Gastroesophageal sphincter (tissue), 4 donors: ENCODE results near the gene MYO5A. TPM values are rescaled to one million over a fixed set of nuclear protein-coding genes. Genes with fewer than 3 reads are reported as not detected.
"Not testable (repeated sequence)": the region's sequence is repeated elsewhere in the genome, so short reads cannot be mapped to it uniquely, and the experiment has no call there.

ENCODE experiments used
- ATAC-seq: fragments of 150-250 bp; one replicate; pipeline ENCODE4 v1.9.1; 2016; ENCODE audit warnings: mild to moderate bottlenecking, moderate library complexity
- H3K27ac ChIP-seq, 4 donors: fragments of 200-600 bp; sonication (generic) in 3 of 4; 1 replicate in 3 of 4; 2 replicates in 1 of 4; pipeline ENCODE4 v1.5.1; 2016 to 2019
- H3K27me3 ChIP-seq: fragments of 200-600 bp; sonication (generic); one replicate; pipeline ENCODE4 v1.5.1; 2019
- H3K36me3 ChIP-seq, 2 donors: fragments of 200-600 bp; sonication (generic); one replicate each; pipeline ENCODE4 v1.5.1; 2019; ENCODE audit warnings: control low read depth in 1 of 2
- H3K4me1 ChIP-seq, 3 donors: fragments of 200-600 bp; sonication (generic); 1 replicate in 2 of 3; 2 replicates in 1 of 3; pipeline ENCODE4 v1.5.1; 2016 to 2019; ENCODE audit warnings: control low read depth in 2 of 3
- H3K4me3 ChIP-seq, 2 donors: fragments of 200-600 bp; sonication (generic); one replicate each; pipeline ENCODE4 v1.5.1; 2019; ENCODE audit warnings: mild to moderate bottlenecking in 1 of 2, moderate library complexity in 1 of 2
- H3K9me3 ChIP-seq, 3 donors: fragments of 200-600 bp; sonication (generic); one replicate each; pipeline ENCODE4 v1.5.1; 2017 to 2019; ENCODE audit warnings: control low read depth in 2 of 3
- CTCF ChIP-seq, 4 experiments: fragments of 200-600 bp in 2 of 4; fragments of 450-650 bp in 2 of 4; sonication (generic) in 1 of 4; IDR thresholded peaks; one replicate each; pipeline ENCODE4 v1.5.1; 2017 to 2019; ENCODE audit warnings: antibody characterized with exemption in 4 of 4, mild to moderate bottlenecking in 2 of 4, moderate library complexity in 2 of 4
- EP300 ChIP-seq: sonication (generic); formaldehyde crosslinking; IDR thresholded peaks from one replicate; pipeline ENCODE4 v1.6.1; 2017; ENCODE audit warnings: antibody characterized with exemption, mild to moderate bottlenecking
- POLR2A ChIP-seq, 2 donors: fragments of 450-650 bp; IDR thresholded peaks; one replicate each; pipeline ENCODE4 v1.6.1; 2017; ENCODE audit warnings: antibody characterized with exemption in 2 of 2, mild to moderate bottlenecking in 2 of 2, moderate library complexity in 1 of 2
- POLR2AphosphoS5 ChIP-seq: sonication (generic); formaldehyde crosslinking; IDR thresholded peaks from one replicate; pipeline ENCODE4 v1.6.1; 2017; ENCODE audit warnings: antibody characterized with exemption
- WGBS, 2 donors: methylation state at CpG; one replicate each; pipeline ENCODE4 v1.1.5; 2018; ENCODE audit warnings: low coverage in 1 of 2; 5-methylcytosine and 5-hydroxymethylcytosine counted together
- total RNA-seq, 4 donors: library from RNA; depleted of rRNA; stranded (reverse); fragments of >200 nt; gene quantifications; one replicate each; pipeline ENCODE4 v1.1.0, GENCODE V29; 2016

Gene MYO5A
- total RNA-seq, 4 donors from 2014 or later, result 24.3 to 41.9 (median 31.2) TPM

DNA sequence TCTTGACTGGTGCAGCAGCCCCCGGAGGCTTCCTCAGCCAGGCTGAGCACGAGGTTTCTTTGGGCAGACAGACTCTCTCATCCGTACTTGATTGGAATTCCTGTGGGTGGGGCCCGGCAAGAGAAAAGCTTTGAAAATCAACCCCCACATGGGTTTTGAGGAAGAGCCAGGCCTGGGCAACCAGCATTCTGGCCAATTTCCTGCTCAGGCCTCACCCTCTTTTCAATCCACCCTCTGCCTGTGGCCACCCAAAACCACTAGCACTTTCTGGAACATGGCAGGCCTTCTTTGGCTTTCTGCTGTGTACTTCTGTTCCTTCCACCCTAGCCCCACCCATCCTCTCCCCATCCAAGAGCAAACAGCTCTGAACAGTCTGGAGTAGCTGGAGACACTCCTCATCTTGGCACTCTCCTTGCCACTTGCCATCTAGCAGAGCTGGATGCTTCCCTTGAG, 239.0 kb downstream of the MYO5A start:
- ATAC-seq, result peak; percentile 27
- peak overlapping the region in 1 of 4 donors; percentile 26 for H3K27ac ChIP-seq
- no peaks in the 10 kb centered on the region for H3K36me3 ChIP-seq
- peaks cover 6% of the 10 kb centered on the region for H3K27me3 ChIP-seq
- TF ChIP-seq POLR2A (IDR thresholded peaks at IDR 0.05) (no peak), CTCF (IDR thresholded peaks at IDR 0.05) (no peak), EP300 (no peak), POLR2AphosphoS5 (no peak)
- H3K9me3 ChIP-seq, result no peaks in the 10 kb centered on the region
- H3K4me1 ChIP-seq, result peaks cover 0 to 2% (median 0%) of the 10 kb centered on the region in 3 donors
- H3K4me3 ChIP-seq, result no peak overlapping the region
- WGBS, 2 donors, result 80 to 100% methylated on average over 1 of the region's 4 CpGs

DNA sequence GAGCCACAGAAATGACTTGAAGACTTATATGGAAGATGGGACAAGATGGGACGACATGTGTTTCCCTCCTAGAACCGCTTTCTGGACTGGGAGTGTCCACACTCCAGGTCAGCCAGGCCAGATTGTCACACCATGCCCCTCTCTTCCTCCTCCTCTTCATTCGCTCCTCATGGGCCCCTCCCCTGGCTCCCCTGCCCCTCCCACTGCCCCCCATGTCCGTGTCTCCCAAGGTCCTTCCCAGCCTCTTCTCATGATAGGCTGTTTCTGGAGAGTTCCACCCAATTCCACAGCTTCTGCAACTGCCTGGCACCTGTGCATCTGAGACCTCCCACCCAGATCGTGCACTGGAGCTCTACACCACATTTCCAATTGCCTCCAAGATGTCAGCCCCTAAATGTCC, 239.7 kb downstream of the MYO5A start:
- Histone ChIP-seq H3K36me3 (no peaks in the 10 kb centered on the region), H3K9me3 (no peaks in the 10 kb centered on the region), H3K4me1 (no peaks in the 10 kb centered on the region), H3K27ac (peak overlapping the region in 1 of 4 donors; percentile 26), H3K4me3 (no peak overlapping the region), H3K27me3 (peaks cover 6% of the 10 kb centered on the region)
- TF ChIP-seq CTCF (IDR thresholded peaks at IDR 0.05), result no peak
- no peak for TF ChIP-seq POLR2A (IDR thresholded peaks at IDR 0.05)
- TF ChIP-seq EP300, result no peak
- no peak for TF ChIP-seq POLR2AphosphoS5
- no peak for ATAC-seq
- WGBS, 2 donors, result 83 to 100% methylated on average over 1 to 4 of the region's 5 CpGs

GRCh38 chr15:52288051-52288942, 240.4 kb downstream of the MYO5A start:
- no peak for TF ChIP-seq POLR2A (IDR thresholded peaks at IDR 0.05)
- no peak for TF ChIP-seq EP300
- no peak for TF ChIP-seq POLR2AphosphoS5
- TF ChIP-seq CTCF (IDR thresholded peaks at IDR 0.05), result no peak
- Histone ChIP-seq H3K27ac (no peak overlapping the region), H3K4me3 (no peak overlapping the region), H3K4me1 (no peaks in the 10 kb centered on the region), H3K36me3 (no peaks in the 10 kb centered on the region), H3K9me3 (no peaks in the 10 kb centered on the region), H3K27me3 (peaks cover 5% of the 10 kb centered on the region)
- 71 to 72% methylated on average over 8 of the region's 13 CpGs for WGBS, 2 donors
- ATAC-seq, result peak; percentile 25

GRCh38 chr15:52287114-52287513, 241.6 kb downstream of the MYO5A start:
- no peak overlapping the region for H3K27ac ChIP-seq
- no peaks in the 10 kb centered on the region for H3K36me3 ChIP-seq
- no peak overlapping the region for H3K4me3 ChIP-seq
- no peak for TF ChIP-seq POLR2A (IDR thresholded peaks at IDR 0.05)
- TF ChIP-seq EP300, result no peak
- TF ChIP-seq CTCF (IDR thresholded peaks at IDR 0.05), result no peak
- no peak for TF ChIP-seq POLR2AphosphoS5
- H3K27me3 ChIP-seq, result no peaks in the 10 kb centered on the region
- H3K4me1 ChIP-seq, result no peaks in the 10 kb centered on the region
- no peaks in the 10 kb centered on the region for H3K9me3 ChIP-seq
- WGBS, 2 donors, result 81 to 82% methylated on average over 7 of the region's 7 CpGs
- no peak for ATAC-seq

GRCh38 chr15:52285941-52286340, 242.7 kb downstream of the MYO5A start:
- ATAC-seq, H3K9me3 ChIP-seq, H3K4me3 ChIP-seq, H3K27ac ChIP-seq, H3K4me1 ChIP-seq, H3K27me3 ChIP-seq, H3K36me3 ChIP-seq: not testable (repeated sequence)
- no CpG with 5 or more reads among the region's 34 CpGs for WGBS, 2 donors
